PC-9 (cell line): ENCODE data around the gene ARRB1. TPM values are rescaled to one million over a fixed set of nuclear protein-coding genes. Genes with fewer than 3 reads are reported as not detected.
A peak's percentile ranks its signal among the peaks of the same experiment; 100 is the strongest.

Source experiments
- BruUV-seq: library from RNA; stranded (reverse); fragments of 400-500 nt; replicated peaks from 2 replicates; lab custom pipeline; 2021; lab: Mats Ljungman, UMichigan
- CTCF ChIA-PET: fragments of 300-600 bp; sonication (Branson Sonifier 250); formaldehyde crosslinking; loops from one replicate; lab custom pipeline; 2022; ENCODE audit warnings: antibody characterized with exemption; lab: Charles Lee
- POLR2A ChIA-PET: fragments of 300-600 bp; sonication (Branson Sonifier 250); formaldehyde crosslinking; loops from one replicate; lab custom pipeline; 2022; ENCODE audit warnings: antibody characterized with exemption; ENCODE audit not compliant: unreplicated experiment; lab: Charles Lee
- DNase-seq, 2 experiments: peaks; one replicate each; pipeline versions ENCODE4 v3.0.0 to v3.0.0-alpha.2; 2015 to 2022; ENCODE audit warnings: mixed read lengths in 1 of 2
- H2AFZ ChIP-seq: fragments of 200-600 bp; sonication (generic); 2 replicates; pipeline ENCODE4 v1.8.1; 2017; ENCODE audit warnings: antibody characterized with exemption
- H3F3A ChIP-seq: fragments of 200-600 bp; sonication (generic); 2 replicates; pipeline ENCODE4 v1.8.1; 2017; ENCODE audit warnings: antibody characterized with exemption, mild to moderate bottlenecking, low read depth; ENCODE audit not compliant: insufficient read depth
- H3K27ac ChIP-seq: fragments of 200-600 bp; sonication (generic); 2 replicates; pipeline ENCODE4 v1.6.1; 2016; ENCODE audit warnings: mixed run types
- H3K27me3 ChIP-seq: fragments of 200-600 bp; sonication (generic); 2 replicates; pipeline ENCODE4 v1.6.1; 2016; ENCODE audit warnings: low read depth, mixed run types; ENCODE audit not compliant: insufficient read depth
- H3K36me3 ChIP-seq: fragments of 200-600 bp; sonication (generic); 2 replicates; pipeline ENCODE4 v1.6.1; 2016; ENCODE audit warnings: low read depth, mixed run types
- H3K4me1 ChIP-seq: fragments of 200-600 bp; sonication (generic); replicated peaks from 2 replicates; pipeline ENCODE4 v1.6.1; 2016; ENCODE audit warnings: mixed run types; ENCODE audit not compliant: insufficient read depth
- H3K4me2 ChIP-seq: fragments of 200-600 bp; sonication (generic); 2 replicates; pipeline ENCODE4 v1.6.1; 2017; ENCODE audit warnings: mixed run types
- H3K4me3 ChIP-seq: fragments of 200-600 bp; sonication (generic); 2 replicates; pipeline ENCODE4 v1.6.1; 2016; ENCODE audit warnings: mixed run types
- H3K79me2 ChIP-seq: fragments of 200-600 bp; sonication (generic); 2 replicates; pipeline ENCODE4 v1.6.1; 2017; ENCODE audit warnings: low read depth, mixed run types
- H3K9me2 ChIP-seq: fragments of 200-600 bp; sonication (generic); 2 replicates; pipeline ENCODE4 v1.8.1; 2017; ENCODE audit warnings: mild to moderate bottlenecking; ENCODE audit not compliant: insufficient read depth
- H3K9me3 ChIP-seq: fragments of 200-600 bp; sonication (generic); 2 replicates; pipeline ENCODE4 v1.8.1; 2016; ENCODE audit warnings: low read depth; ENCODE audit not compliant: insufficient read depth
- H4K20me1 ChIP-seq: fragments of 200-600 bp; sonication (generic); 2 replicates; pipeline ENCODE4 v1.8.1; 2017; ENCODE audit not compliant: insufficient read depth
- CTCF ChIP-seq: fragments of 200-600 bp; sonication (generic); conservative IDR thresholded peaks from 2 replicates; pipeline ENCODE4 v1.6.1; 2017; ENCODE audit warnings: mixed run types, antibody characterized with exemption, mild to moderate bottlenecking, moderate library complexity
- EZH2 ChIP-seq: fragments of 200-600 bp; sonication (generic); IDR thresholded peaks from 2 replicates; pipeline ENCODE4 v1.8.0; 2017; ENCODE audit warnings: antibody characterized with exemption, low read depth
- intact Hi-C: fragments of 100-400 bp; cut with micrococcal nuclease; formaldehyde crosslinking; loops from one replicate; pipeline ENCODE4 v1.10.0; 2022; ENCODE audit not compliant: unreplicated experiment
- total RNA-seq: library from RNA; stranded (reverse); gene quantifications from 2 replicates; pipeline ENCODE4 v1.2.3, GENCODE V29; 2021

Gene ARRB1
- total RNA-seq, 1 experiment from 2014 or later = 31.8 TPM

GRCh38 chr11:75241906-75242644, 109.4 kb downstream of the ARRB1 start:
- Histone ChIP-seq H3K27me3 (peaks cover 59% of the 10 kb centered on the region), H3K27ac (no peak overlapping the region), H3K9me2 (no peaks in the 10 kb centered on the region), H3F3A (no peaks in the 10 kb centered on the region), H3K36me3 (no peaks in the 10 kb centered on the region), H2AFZ (no peak overlapping the region), H3K4me1 (no peaks in the 10 kb centered on the region), H4K20me1 (no peaks in the 10 kb centered on the region), H3K9me3 (no peaks in the 10 kb centered on the region), H3K4me3 (no peak overlapping the region), H3K4me2 (no peak overlapping the region), H3K79me2 (no peaks in the 10 kb centered on the region)
- ChIA-PET POLR2A (no interaction called here), CTCF (interaction anchor here (0.6 to 1.3 kb wide), 3 partner anchors 46 to 312 kb away, joined by 3 to 5 read pairs (median 3); no protein-coding TSS in a partner anchor)
- TF ChIP-seq CTCF = no peak
- no peak for TF ChIP-seq EZH2
- DNase-seq = no peak
- intact Hi-C loops = loop anchor here (2.0 kb wide), 1 partner anchor 219 kb away; no protein-coding TSS in a partner anchor
- BruUV-seq = no TSS peak

- Histone ChIP-seq H3K4me2 (no peak overlapping the region), H2AFZ (no peak overlapping the region), H4K20me1 (no peaks in the 10 kb centered on the region)
Observed at GRCh38 chr11:75241036-75241905, 110.2 kb downstream of the ARRB1 start.

More at GRCh38 chr11:75241036-75241905, 110.2 kb downstream of the ARRB1 start:
- Histone ChIP-seq H3K36me3 (no peaks in the 10 kb centered on the region), H3K4me3 (no peak overlapping the region), H3K4me1 (no peaks in the 10 kb centered on the region), H3K9me2 (no peaks in the 10 kb centered on the region), H3K27me3 (peaks cover 56% of the 10 kb centered on the region), H3F3A (no peaks in the 10 kb centered on the region), H3K27ac (no peak overlapping the region), H3K9me3 (no peaks in the 10 kb centered on the region), H3K79me2 (no peaks in the 10 kb centered on the region)
- TF ChIP-seq CTCF = no peak
- TF ChIP-seq EZH2 = no peak
- POLR2A ChIA-PET = interaction anchor here (0.6 kb wide), 1 partner anchor 278 kb away, joined by 3 read pairs; no protein-coding TSS in a partner anchor
- peak in 1 of 2 experiments; percentile 93 for DNase-seq
- CTCF ChIA-PET = interaction anchor here (0.6 to 1.3 kb wide), 5 partner anchors 45 to 904 kb away, joined by 3 to 5 read pairs (median 3); no protein-coding TSS in a partner anchor
- intact Hi-C loops = loop anchor here (2.0 kb wide), 1 partner anchor 218 kb away; no protein-coding TSS in a partner anchor
- BruUV-seq = no TSS peak
